HG02642 (cell line): ENCODE data around the gene GPRIN1.
"Not testable (repeated sequence)": the region's sequence is repeated elsewhere in the genome, so short reads cannot be mapped to it uniquely, and the experiment has no call there.

ENCODE experiments used
- ATAC-seq: cut with Tn5 transposase; IDR thresholded peaks from one replicate; pipeline ENCODE4 v1.9.1; 2021; ENCODE audit warnings: mild to moderate bottlenecking; ENCODE audit not compliant: unreplicated experiment, poor library complexity

GPRIN1 gene

GRCh38 chr5:176601901-176602482 lies 8.0 kb downstream of the GPRIN1 start:
- ATAC-seq = no peak

GRCh38 chr5:176599749-176600430 lies 10.1 kb downstream of the GPRIN1 start:
- not testable (repeated sequence) for ATAC-seq

- no peak for ATAC-seq
Observed at GRCh38 chr5:176597417-176598389, 12.3 kb downstream of the GPRIN1 start.

GRCh38 chr5:176596689-176597416 lies 13.1 kb downstream of the GPRIN1 start:
- ATAC-seq = no peak

- no peak for ATAC-seq
Observed at GRCh38 chr5:176596069-176596644, 13.8 kb downstream of the GPRIN1 start.

- ATAC-seq = no peak
Observed at GRCh38 chr5:176595386-176595943, 14.5 kb downstream of the GPRIN1 start.

GRCh38 chr5:176594554-176594953 lies 15.4 kb downstream of the GPRIN1 start:
- ATAC-seq = no peak

GRCh38 chr5:176593273-176593869 lies 16.6 kb downstream of the GPRIN1 start:
- no peak for ATAC-seq

- no peak for ATAC-seq
Observed at GRCh38 chr5:176592573-176592972, 17.4 kb downstream of the GPRIN1 start.

- ATAC-seq = not testable (repeated sequence)
Observed at GRCh38 chr5:176591667-176592066, 18.3 kb downstream of the GPRIN1 start.

GRCh38 chr5:176590035-176590717 lies 19.8 kb downstream of the GPRIN1 start:
- ATAC-seq = no peak

- no peak for ATAC-seq
Observed at GRCh38 chr5:176589039-176589769, 20.8 kb downstream of the GPRIN1 start.

GRCh38 chr5:176588297-176588696 lies 21.7 kb downstream of the GPRIN1 start:
- ATAC-seq = no peak

GRCh38 chr5:176587398-176587797 lies 22.6 kb downstream of the GPRIN1 start:
- no peak for ATAC-seq

- ATAC-seq = no peak
Observed at GRCh38 chr5:176583076-176583475, 26.9 kb downstream of the GPRIN1 start.

- no peak for ATAC-seq
Observed at GRCh38 chr5:176581361-176581760, 28.6 kb downstream of the GPRIN1 start.

GRCh38 chr5:176579323-176579722 lies 30.6 kb downstream of the GPRIN1 start:
- no peak for ATAC-seq

- ATAC-seq = no peak
Observed at GRCh38 chr5:176578391-176578808, 31.6 kb downstream of the GPRIN1 start.
